GM10847 (cell line): ENCODE data around the gene S100A6.

Experiments
- POLR2A ChIP-seq: IDR thresholded peaks from 2 replicates; pipeline ENCODE4 v1.6.1; 2011; ENCODE audit not compliant: insufficient read length; ENCODE audit errors: extremely low read depth

The S100A6 gene

DNA sequence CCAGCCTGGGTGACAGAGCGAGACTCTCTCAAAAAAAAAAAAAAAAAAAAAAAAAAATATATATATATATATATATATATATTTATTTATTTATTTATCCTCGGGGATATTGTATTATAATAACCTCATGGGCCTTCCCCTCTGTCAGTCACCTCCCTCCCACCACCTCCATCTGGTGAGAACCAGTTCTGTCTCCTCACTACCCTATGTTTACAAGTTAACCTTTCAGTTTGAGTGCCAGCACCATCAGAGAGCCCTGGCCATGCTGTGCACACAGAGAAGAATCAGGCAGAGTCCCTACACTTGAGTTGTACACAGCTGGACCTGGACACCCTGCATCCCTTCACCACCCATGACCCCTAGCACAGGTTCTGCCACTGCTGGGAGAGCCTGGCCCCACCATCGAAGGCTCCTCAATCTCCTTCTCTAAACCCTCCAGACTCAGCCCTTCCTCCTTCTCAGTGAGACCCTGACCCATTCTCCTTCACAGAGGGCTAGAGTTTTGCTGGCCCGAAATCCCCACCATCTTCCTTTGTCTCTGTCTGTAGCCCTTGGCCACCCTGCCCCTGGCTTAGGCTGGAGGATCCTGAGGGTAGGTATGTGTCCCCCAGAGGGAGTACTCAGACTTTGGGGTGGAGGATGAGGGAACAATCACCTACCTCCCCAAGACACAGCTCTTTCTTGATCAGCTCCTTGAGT, 3.8 kb upstream of the S100A6 start:
- TF ChIP-seq POLR2A = no peak

DNA sequence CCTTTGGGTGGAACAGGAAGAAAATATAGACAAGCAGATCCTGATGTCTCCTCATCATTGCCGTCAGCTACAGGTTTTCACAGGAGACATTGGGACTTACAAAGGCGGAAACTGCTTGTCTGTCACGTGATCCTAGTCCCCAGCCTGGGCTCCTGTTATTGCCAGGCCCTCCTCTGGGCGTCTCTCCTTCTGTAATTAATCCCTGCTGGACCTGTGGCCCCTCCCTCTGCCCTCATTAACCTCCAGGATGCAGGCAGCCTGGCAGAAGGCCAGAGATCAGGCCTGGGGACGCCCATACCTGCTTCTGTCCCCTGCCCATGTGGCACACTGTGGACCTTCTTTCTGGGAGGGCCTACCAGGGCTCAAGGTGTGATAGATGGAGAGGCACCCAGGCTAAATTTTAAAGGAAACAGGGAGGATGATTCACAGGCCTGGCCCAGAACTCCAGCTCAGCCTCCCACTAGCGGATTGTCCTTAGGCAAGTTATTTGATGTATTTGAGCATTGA, 2.6 kb upstream of the S100A6 start:
- TF ChIP-seq POLR2A = no peak

- no peak for TF ChIP-seq POLR2A
These were observed 1.6 kb upstream of the S100A6 start for GRCh38 chr1:153537376-153537730.

DNA sequence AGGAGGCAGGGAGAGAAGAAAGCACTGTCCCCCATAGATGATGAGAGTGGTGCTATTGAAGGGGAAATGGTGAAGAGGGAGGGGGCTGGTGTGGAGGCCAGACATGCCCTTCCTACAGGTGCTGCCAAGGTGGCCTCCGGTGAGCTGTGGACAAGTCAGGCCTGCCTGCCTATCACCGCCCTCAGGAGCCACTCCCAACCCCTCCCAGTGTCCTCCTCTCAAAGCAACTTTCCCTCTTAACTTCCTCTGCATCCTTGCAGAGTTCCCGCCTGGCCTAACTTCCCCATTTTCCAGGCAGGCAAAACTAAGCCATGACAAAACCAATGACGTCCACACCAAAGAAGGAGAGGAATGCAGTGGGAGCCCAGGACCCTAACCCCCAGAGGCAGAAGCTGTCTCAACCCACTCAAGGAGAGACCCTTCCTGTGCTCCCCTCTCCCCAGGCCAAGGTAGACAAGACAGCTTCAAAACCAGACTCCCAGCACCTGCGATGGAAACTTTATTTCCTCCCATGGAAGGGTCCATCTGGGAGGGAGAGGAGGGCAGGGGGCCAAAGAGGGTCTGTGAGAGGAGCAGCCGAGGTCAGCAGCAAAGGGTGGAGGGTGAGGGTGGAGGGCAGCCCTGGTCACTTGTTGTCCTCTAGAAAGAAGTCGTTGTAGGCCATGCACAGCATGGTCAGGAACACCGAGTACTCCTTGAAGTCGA, 1.0 kb upstream of the S100A6 start:
- TF ChIP-seq POLR2A = no peak

- peak; percentile 15 for TF ChIP-seq POLR2A
These were observed 350 bp upstream of the S100A6 start for GRCh38 chr1:153536012-153536670.

DNA sequence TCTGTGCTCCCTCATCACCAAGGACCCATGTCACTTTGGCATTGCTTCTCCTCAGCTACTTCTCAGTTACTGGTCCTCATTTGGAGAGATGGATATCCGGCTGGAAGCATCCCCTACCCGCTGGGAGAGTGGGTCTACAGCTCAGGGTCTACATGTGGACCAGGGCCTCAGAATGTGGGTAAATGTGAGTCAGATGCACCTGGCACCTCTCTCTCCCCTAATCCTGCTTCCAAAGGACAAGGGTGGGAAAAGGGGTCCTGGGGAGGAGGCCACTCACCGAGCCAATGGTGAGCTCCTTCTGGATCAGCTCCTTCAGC, 908 bp downstream of the S100A6 start:
- no peak for TF ChIP-seq POLR2A

GRCh38 chr1:153534226-153534924, 1.4 kb downstream of the S100A6 start:
- no peak for TF ChIP-seq POLR2A

- no peak for TF ChIP-seq POLR2A
These were observed 2.0 kb downstream of the S100A6 start for GRCh38 chr1:153533689-153534201.

DNA sequence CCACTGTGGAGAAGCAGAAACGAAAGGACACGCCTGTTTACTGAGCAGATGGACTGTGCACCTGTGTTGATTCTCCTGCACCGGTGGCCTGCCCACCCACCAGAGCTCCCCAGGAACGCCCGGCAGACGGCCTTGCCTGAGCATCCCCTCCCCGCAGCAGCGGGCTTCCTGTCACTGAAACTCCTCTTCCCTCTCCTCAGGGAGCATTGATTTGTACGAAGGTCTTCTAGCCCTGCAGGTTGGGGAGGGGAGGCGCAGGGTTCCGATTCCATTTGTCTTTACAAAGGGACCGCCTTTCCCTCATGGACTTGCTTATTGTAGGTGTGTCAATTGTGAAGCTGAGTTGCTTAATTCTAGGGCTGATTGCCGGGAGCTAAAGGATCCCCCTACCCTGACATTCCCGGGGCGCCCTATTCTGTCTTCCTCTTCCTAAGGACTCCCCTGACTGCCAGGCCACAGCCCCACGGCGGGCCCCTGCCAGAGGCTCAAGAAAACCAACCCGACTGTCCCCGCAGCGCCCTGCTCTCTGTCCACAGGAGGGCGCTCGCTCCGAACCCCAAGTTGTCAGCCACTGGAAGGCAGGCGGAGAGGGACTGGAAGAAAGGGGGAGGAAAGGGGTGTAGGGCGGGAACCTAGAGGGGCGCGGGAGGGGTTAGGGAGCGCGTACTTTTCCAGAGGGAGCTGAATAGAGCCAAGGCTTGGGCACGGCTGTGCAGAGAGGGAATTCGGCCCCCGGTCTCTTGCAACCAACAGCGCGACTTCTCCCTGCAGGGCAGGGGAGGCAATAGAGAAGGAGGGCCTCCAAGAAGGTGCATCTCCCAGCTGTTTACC, 2.8 kb downstream of the S100A6 start:
- TF ChIP-seq POLR2A = no peak

DNA sequence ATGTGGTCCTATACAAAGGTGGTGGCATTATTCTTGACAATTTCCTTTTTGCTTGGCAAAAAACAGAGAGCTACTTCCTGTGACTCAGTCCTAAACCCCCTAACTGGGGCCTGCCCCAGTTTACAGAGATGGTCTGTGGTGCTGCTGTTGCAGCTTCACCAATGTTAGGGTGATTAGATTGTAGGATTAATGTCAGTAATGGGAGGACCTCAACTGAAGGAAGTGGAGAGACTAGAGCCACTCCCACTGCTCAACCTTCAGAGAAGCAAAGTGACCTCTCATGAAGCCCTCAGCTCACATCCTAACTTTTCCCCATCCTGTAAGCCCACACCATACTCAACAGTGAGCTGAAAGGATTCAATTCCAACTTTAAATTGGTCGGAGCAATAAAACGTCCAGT, 3.6 kb downstream of the S100A6 start:
- no peak for TF ChIP-seq POLR2A

- no peak for TF ChIP-seq POLR2A
These were observed 4.2 kb downstream of the S100A6 start for GRCh38 chr1:153531638-153532037.

DNA sequence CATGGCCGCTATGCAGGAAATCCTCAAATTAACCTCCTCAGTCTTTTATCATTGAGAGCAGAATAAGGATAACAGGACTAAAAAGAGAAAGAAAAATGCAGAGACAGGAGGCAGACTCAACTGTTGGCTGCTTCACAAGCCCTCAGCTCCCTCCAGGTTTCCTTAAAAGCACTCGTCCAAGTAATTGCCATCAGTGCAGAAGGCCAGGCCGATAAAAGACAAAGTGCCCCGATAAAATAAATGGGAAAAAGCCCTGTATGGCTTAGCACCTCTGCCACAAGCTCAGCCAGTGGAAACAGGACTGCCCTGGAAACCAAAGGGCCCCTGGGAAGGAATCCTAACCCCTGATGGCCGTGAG, 8.1 kb downstream of the S100A6 start:
- no peak for TF ChIP-seq POLR2A

- no peak for TF ChIP-seq POLR2A
These were observed 8.6 kb downstream of the S100A6 start for GRCh38 chr1:153527023-153527682.

DNA sequence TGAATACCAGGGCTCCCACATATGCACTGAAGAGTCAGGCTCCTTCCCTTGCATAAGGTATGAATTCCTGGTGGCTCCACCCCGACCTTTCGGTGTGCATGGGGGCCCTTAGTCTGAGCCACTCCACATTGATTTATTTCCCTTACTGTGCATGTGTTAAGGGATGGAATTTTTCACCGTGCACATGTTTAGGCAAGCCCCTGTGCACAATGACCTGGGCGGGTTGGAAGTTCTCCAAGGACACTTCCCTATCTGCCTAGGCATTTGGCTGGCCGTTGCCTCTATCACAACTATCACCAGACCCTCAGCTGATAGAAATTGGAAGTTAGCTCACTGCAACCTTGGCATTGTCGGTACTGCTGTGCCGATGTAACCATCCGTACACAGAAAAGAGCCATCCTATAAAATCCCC, 9.7 kb downstream of the S100A6 start:
- no peak for TF ChIP-seq POLR2A
